Activated naive CD8-positive, alpha-beta T cell treated with anti-CD3 and anti-CD28 coated beads, Interleukin-2, amount 50 U/mL, for 24 hours (primary cell): ENCODE data around the gene IGFBP3.

ENCODE experiments used
- ATAC-seq: fragments of 150-1000 bp; cut with Tn5 transposase; one replicate; pipeline ENCODE4 v1.10.0; 2021
- DNase-seq: peaks from one replicate; pipeline ENCODE4 v3.0.0; 2021
- H3K27ac Mint-ChIP-seq: one replicate; pipeline ENCODE4 v1.8.0; 2021; ENCODE audit warnings: mild to moderate bottlenecking, mixed read lengths
- H3K27me3 Mint-ChIP-seq: one replicate; pipeline ENCODE4 v1.8.0; 2021; ENCODE audit warnings: mixed read lengths
- H3K36me3 Mint-ChIP-seq: one replicate; pipeline ENCODE4 v1.8.0; 2021; ENCODE audit warnings: low read depth, mixed read lengths
- H3K4me1 Mint-ChIP-seq: one replicate; pipeline ENCODE4 v1.8.0; 2021; ENCODE audit warnings: mixed read lengths
- H3K4me3 Mint-ChIP-seq: one replicate; pipeline ENCODE4 v1.8.0; 2021; ENCODE audit warnings: mild to moderate bottlenecking, moderate library complexity, mixed read lengths
- H3K9me3 Mint-ChIP-seq: one replicate; pipeline ENCODE4 v1.8.0; 2021; ENCODE audit warnings: mixed read lengths

Gene IGFBP3

DNA sequence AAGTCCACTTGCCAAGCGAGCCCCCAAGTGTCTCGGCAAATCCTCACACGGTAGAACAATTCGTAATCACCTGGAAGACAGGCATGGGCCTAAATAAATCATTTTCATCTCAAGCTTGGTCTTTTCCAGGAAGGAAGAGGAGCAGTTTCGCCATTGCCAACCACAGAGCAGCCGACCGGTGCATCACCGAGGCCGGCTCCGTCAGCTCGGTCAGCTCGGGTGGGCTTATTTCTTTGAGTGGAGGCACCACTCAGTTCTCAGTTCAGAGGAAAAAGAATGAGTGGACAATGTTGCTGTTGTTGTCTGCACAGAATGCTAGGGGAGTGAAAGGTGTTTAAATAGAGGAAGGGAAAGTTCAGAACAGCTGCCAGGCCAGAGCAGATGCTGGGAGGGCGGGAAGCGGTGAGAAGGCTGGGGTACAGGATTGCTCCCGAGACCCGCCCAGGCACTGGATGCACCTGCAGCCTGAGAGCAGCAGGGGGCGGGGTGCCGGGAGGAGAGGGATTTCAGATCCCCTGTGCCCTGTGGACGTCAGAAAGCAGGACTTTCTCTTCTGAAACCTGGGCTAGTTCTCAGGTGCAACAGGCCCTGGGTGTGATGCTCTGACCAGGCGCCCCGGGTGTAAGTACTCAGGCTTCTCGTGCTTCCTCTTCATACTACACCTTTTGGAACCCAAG is 17.7 kb upstream of the IGFBP3 start:
- no peak overlapping the region for H3K27ac Mint-ChIP-seq
- H3K4me3 Mint-ChIP-seq, result no peak overlapping the region
- H3K36me3 Mint-ChIP-seq, result no peaks in the 10 kb centered on the region
- no peak for DNase-seq
- H3K4me1 Mint-ChIP-seq, result peaks cover 12% of the 10 kb centered on the region
- peaks cover 5% of the 10 kb centered on the region for H3K9me3 Mint-ChIP-seq
- peaks cover 6% of the 10 kb centered on the region for H3K27me3 Mint-ChIP-seq
- ATAC-seq, result no peak

GRCh38 chr7:45937862-45938261 is 16.8 kb upstream of the IGFBP3 start:
- Mint-ChIP-seq H3K4me3 (no peak overlapping the region), H3K4me1 (peaks cover 12% of the 10 kb centered on the region), H3K27me3 (peaks cover 6% of the 10 kb centered on the region), H3K27ac (no peak overlapping the region), H3K9me3 (peaks cover 5% of the 10 kb centered on the region), H3K36me3 (no peaks in the 10 kb centered on the region)
- no peak for ATAC-seq
- DNase-seq, result no peak

DNA sequence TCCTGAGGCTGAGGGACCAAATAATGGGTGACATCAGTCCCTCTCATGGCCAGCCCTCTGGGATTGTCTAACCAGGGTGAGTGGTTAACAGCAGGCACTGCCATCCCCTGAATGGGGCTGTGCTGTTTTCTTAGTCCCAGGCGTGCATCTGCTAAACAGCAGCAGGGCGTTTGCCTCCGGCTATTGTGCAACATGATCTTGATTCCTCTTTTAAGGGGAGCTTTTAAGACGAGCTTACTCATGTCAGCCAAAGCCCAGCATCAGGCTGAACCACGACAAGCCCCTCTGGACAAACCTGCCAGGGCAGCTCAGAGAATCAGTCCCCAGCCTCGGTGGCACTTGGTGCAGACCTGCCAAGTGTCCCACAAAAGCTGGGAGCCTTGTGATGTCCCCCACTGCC is 16.2 kb upstream of the IGFBP3 start:
- Mint-ChIP-seq H3K36me3 (no peaks in the 10 kb centered on the region), H3K27ac (no peak overlapping the region), H3K27me3 (peaks cover 6% of the 10 kb centered on the region)

DNA sequence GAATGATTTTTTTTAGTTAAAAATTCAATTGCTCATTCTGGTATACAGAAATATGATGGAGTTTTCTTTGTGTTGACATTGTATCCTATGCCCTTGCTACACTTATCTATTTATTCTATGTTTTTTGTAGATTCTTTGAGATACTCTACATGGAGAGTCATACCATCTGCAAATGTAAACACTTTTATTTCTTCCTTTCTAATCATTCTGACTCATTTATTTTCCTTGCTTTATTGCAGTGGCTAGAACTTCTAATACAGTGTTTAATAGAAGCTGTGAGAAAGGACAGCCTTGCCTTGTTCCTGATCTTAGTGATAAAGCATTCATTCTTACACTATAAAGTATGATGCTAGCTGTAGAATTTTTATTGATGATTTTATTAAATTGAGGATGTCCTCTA is 9.9 kb upstream of the IGFBP3 start:
- DNase-seq, result no peak
- H3K27ac Mint-ChIP-seq, result no peak overlapping the region

More for the DNA sequence above, 16.2 kb upstream of the IGFBP3 start:
- no peak overlapping the region for H3K4me3 Mint-ChIP-seq
- ATAC-seq (no peak), DNase-seq (no peak)
- peaks cover 10% of the 10 kb centered on the region for H3K4me1 Mint-ChIP-seq
- peaks cover 5% of the 10 kb centered on the region for H3K9me3 Mint-ChIP-seq

GRCh38 chr7:45927721-45928120 is 6.6 kb upstream of the IGFBP3 start:
- ATAC-seq, result no peak
- H3K36me3 Mint-ChIP-seq, result no peaks in the 10 kb centered on the region
- DNase-seq, result no peak
- no peaks in the 10 kb centered on the region for H3K9me3 Mint-ChIP-seq
- no peak overlapping the region for H3K4me3 Mint-ChIP-seq
- peaks cover 6% of the 10 kb centered on the region for H3K4me1 Mint-ChIP-seq
- peaks cover 25% of the 10 kb centered on the region for H3K27me3 Mint-ChIP-seq
- no peak overlapping the region for H3K27ac Mint-ChIP-seq

More for the DNA sequence above, 9.9 kb upstream of the IGFBP3 start:
- H3K4me3 Mint-ChIP-seq, result no peak overlapping the region
- H3K9me3 Mint-ChIP-seq, result no peaks in the 10 kb centered on the region
- peaks cover 9% of the 10 kb centered on the region for H3K27me3 Mint-ChIP-seq
- ATAC-seq, result no peak
- no peaks in the 10 kb centered on the region for H3K36me3 Mint-ChIP-seq
- no peaks in the 10 kb centered on the region for H3K4me1 Mint-ChIP-seq

DNA sequence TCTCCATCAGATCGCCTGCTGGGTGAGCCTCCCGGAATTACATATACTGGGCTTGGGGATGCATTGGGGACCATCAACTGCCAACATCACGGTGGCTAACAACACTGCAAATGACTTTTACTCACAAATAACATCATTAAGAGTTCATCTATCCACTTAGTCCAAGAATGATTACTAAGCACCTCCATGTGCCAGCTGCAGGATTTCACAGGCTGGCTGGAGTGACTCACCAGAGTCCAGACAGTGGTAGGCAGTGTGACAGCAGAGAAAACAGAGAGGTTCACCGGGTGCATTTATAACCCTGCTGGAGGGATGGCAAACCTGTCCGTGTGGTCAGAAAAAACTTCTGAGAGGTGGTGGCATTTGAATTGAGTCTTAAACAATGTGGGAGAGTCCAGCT is 3.2 kb upstream of the IGFBP3 start:
- Mint-ChIP-seq H3K36me3 (no peaks in the 10 kb centered on the region), H3K9me3 (no peaks in the 10 kb centered on the region), H3K27me3 (peaks cover 48% of the 10 kb centered on the region), H3K4me1 (peaks cover 19% of the 10 kb centered on the region), H3K4me3 (no peak overlapping the region), H3K27ac (no peak overlapping the region)
- ATAC-seq (no peak), DNase-seq (no peak)

DNA sequence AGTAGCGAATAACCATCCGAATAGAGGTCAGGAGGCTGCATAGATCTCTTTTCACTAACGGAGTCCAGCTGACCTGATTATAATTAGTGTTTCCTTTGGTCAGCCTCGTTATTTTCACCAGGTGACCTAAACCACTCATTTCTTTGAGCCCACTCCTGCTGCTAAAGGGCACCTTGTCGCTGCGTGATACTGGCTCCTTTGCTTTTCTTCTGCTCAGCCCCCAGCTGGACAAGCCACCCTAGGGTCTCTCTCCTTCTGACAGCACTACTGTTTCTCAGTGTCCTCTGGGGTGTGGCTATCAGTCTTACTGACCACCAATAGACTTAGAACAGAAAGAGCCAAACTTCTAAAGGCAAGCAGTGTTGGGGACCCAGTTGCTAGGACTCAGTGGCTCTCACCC is 2.7 kb upstream of the IGFBP3 start:
- Mint-ChIP-seq H3K27me3 (peaks cover 53% of the 10 kb centered on the region), H3K27ac (no peak overlapping the region), H3K4me1 (peaks cover 19% of the 10 kb centered on the region), H3K36me3 (no peaks in the 10 kb centered on the region), H3K4me3 (no peak overlapping the region), H3K9me3 (no peaks in the 10 kb centered on the region)
- no peak for ATAC-seq
- DNase-seq, result no peak

- Mint-ChIP-seq H3K36me3 (no peaks in the 10 kb centered on the region), H3K9me3 (no peaks in the 10 kb centered on the region), H3K4me3 (peak overlapping the region; percentile 22), H3K27me3 (peaks cover 57% of the 10 kb centered on the region), H3K27ac (no peak overlapping the region), H3K4me1 (peaks cover 19% of the 10 kb centered on the region)
- DNase-seq, result peak; percentile 72
- ATAC-seq, result no peak
Measured at GRCh38 chr7:45923290-45923689, 2.2 kb upstream of the IGFBP3 start.

- ATAC-seq, result no peak
- H3K36me3 Mint-ChIP-seq, result no peaks in the 10 kb centered on the region
Measured at GRCh38 chr7:45922810-45923209, 1.7 kb upstream of the IGFBP3 start.

DNA sequence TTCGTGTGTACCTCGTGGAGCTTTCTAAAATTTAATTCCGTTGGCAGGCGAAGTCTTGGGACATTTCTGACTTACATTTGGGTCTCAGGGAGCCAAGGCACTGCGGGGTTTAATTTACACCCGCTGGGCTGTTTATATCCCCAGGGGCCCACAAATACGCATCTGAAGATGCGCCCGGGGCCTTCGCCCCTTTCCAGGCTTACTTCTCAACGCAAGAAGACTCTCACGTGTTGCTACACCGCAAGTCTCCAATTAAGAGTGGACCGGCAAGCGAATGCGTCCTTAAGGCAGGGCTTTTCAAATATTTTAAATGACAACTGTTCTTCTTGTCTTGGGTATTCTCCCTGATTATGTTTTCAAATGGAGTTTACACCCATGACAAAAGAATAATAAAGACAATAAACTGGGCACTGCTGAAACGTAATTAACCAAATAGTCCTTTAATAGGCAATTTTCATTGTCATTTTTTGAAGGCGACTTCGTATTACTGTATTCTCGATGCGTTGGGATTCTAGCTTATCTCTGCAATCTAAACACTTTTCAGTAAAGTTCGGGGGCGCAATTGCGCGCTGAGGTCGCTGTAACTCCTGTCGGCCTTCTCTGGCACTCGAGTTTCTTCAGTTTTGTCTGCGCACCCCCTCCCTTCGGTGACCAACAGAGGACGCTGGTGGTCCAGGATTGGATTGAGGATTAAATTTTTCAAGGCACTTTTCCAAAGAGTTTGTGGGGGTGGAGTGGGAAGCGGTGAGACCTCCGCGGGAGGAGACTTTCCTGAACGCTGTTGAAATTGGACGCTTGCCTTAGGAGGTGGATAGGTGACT is 837 bp upstream of the IGFBP3 start:
- Mint-ChIP-seq H3K27ac (no peak overlapping the region), H3K9me3 (no peaks in the 10 kb centered on the region), H3K4me3 (peak overlapping the region; percentile 22), H3K36me3 (no peaks in the 10 kb centered on the region), H3K4me1 (peaks cover 19% of the 10 kb centered on the region), H3K27me3 (peaks cover 68% of the 10 kb centered on the region)
- DNase-seq (peak; percentile 22), ATAC-seq (no peak)

More at GRCh38 chr7:45922810-45923209, 1.7 kb upstream of the IGFBP3 start:
- H3K27ac Mint-ChIP-seq, result no peak overlapping the region
- H3K4me3 Mint-ChIP-seq, result peak overlapping the region; percentile 22
- peaks cover 19% of the 10 kb centered on the region for H3K4me1 Mint-ChIP-seq
- no peaks in the 10 kb centered on the region for H3K9me3 Mint-ChIP-seq
- H3K27me3 Mint-ChIP-seq, result peaks cover 61% of the 10 kb centered on the region
- no peak for DNase-seq

DNA sequence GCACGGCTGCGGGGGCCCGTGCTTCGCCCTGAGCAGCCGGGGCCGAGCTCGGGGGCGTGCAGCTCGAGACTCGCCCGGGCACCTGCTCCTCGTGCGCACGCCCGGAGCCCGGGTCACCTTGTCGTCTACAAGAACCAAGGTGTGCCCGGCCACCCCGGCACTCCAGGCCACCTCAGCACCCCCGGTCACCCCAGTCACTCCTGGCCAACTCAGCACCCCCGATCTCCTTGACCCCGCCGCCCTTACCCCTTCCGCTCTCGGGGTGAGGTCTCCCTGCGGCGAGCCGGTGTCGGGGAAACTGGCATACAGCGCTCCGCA is 268 bp upstream of the IGFBP3 start:
- H3K4me1 Mint-ChIP-seq, result peaks cover 19% of the 10 kb centered on the region
- no peaks in the 10 kb centered on the region for H3K36me3 Mint-ChIP-seq
- DNase-seq, result no peak
- ATAC-seq, result no peak
- H3K27me3 Mint-ChIP-seq, result peaks cover 72% of the 10 kb centered on the region
- no peak overlapping the region for H3K27ac Mint-ChIP-seq
- no peak overlapping the region for H3K4me3 Mint-ChIP-seq
- H3K9me3 Mint-ChIP-seq, result no peaks in the 10 kb centered on the region

DNA sequence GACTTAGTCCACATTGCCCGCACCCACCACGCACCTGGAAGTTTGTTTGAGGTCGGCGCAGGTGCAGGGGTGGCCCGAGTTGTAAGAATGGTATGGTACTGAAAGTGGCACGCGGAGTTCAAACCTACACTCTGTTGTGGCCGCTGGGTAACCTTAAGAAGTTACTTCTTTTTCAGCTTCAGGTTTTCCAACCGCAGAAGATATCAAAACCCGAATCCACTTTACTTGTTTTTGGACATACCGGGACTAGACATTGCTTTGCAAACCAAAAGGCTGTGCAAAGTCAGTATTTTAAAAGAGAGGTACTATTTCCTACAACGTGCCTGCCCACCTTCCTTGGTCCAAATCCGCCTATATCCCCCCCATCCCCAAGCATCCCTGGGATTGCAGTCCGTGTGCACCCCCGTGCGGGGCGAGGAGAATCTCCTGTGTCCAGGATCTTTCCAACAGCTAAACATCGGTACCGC is 1.0 kb downstream of the IGFBP3 start:
- Mint-ChIP-seq H3K4me1 (peaks cover 19% of the 10 kb centered on the region), H3K4me3 (peak overlapping the region; percentile 34), H3K9me3 (no peaks in the 10 kb centered on the region), H3K27ac (no peak overlapping the region), H3K36me3 (no peaks in the 10 kb centered on the region), H3K27me3 (peaks cover 72% of the 10 kb centered on the region)
- DNase-seq, result no peak
- no peak for ATAC-seq

DNA sequence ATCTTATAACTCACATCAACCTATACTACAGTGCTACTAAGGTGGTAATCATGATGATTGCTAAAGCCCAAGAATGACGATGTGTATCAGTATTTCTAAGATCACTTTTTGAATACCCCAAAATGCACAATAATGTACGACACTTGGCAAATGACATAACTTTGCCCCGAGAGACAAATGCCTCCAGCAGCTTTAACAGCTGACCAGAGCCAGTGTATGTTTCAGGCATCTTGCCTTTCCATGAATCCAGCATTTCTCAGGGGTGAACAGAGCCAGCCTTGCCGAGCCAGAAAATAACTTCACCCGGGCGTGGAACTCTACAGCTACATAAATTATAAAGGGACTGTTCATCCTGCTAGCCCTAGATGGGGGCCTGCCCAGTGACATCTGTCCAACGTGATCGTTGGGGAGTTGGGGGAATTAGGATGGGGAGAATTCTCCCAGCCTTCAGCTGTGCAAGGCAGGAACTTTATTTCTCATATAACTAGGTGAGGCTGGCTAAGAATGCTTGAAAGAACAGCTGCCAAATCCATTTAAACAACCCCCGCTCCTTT is 1.8 kb downstream of the IGFBP3 start:
- H3K36me3 Mint-ChIP-seq, result no peaks in the 10 kb centered on the region
- ATAC-seq (no peak), DNase-seq (no peak)
- peaks cover 19% of the 10 kb centered on the region for H3K4me1 Mint-ChIP-seq
- peaks cover 68% of the 10 kb centered on the region for H3K27me3 Mint-ChIP-seq
- no peak overlapping the region for H3K4me3 Mint-ChIP-seq
- H3K27ac Mint-ChIP-seq, result no peak overlapping the region
- no peaks in the 10 kb centered on the region for H3K9me3 Mint-ChIP-seq

DNA sequence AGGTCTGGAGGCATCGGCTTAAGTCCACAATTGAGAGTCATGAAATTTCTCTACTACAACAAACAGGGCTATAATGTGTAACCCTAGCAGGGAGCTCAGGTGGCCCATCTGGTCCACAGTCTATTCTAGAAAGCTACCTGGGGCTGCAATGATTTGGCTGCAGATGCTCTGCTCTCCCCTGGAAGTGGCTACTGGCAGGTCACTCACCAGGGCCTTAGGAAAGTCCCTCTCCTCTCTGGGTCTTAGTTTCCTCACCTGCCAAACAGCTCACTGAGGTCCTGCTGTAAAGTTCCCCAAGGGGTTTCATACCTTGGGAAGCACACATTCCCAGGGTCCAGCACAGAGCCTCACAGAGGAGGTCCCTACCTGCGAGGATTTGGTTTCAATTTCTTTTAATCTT is 2.5 kb downstream of the IGFBP3 start:
- peaks cover 63% of the 10 kb centered on the region for H3K27me3 Mint-ChIP-seq
- no peak for ATAC-seq
- no peaks in the 10 kb centered on the region for H3K9me3 Mint-ChIP-seq
- no peak overlapping the region for H3K4me3 Mint-ChIP-seq
- no peaks in the 10 kb centered on the region for H3K36me3 Mint-ChIP-seq
- peaks cover 19% of the 10 kb centered on the region for H3K4me1 Mint-ChIP-seq
- no peak overlapping the region for H3K27ac Mint-ChIP-seq
- no peak for DNase-seq

- H3K4me3 Mint-ChIP-seq, result no peak overlapping the region
- no peaks in the 10 kb centered on the region for H3K36me3 Mint-ChIP-seq
- peaks cover 13% of the 10 kb centered on the region for H3K4me1 Mint-ChIP-seq
- H3K9me3 Mint-ChIP-seq, result no peaks in the 10 kb centered on the region
- ATAC-seq, result peak; percentile 31
- peaks cover 56% of the 10 kb centered on the region for H3K27me3 Mint-ChIP-seq
- DNase-seq, result peak; percentile 86
- H3K27ac Mint-ChIP-seq, result no peak overlapping the region
Measured at GRCh38 chr7:45917658-45918057, 3.4 kb downstream of the IGFBP3 start.
